HG02642 (cell line): ENCODE measurements around the gene MGRN1.

Experiments used
- ATAC-seq: cut with Tn5 transposase; IDR thresholded peaks from one replicate; pipeline ENCODE4 v1.9.1; 2021; ENCODE audit warnings: mild to moderate bottlenecking; ENCODE audit not compliant: unreplicated experiment, poor library complexity

Gene MGRN1

GRCh38 chr16:4667203-4667963 is 42.8 kb downstream of the MGRN1 start:
- no peak for ATAC-seq

- no peak for ATAC-seq
These were observed 43.8 kb downstream of the MGRN1 start for GRCh38 chr16:4668313-4668960.

- ATAC-seq = no peak
These were observed 48.9 kb downstream of the MGRN1 start for GRCh38 chr16:4673387-4674046.

- no peak for ATAC-seq
These were observed 50.4 kb downstream of the MGRN1 start for GRCh38 chr16:4674926-4675530.

GRCh38 chr16:4675864-4676786 is 51.5 kb downstream of the MGRN1 start:
- ATAC-seq = no peak

- ATAC-seq = no peak
These were observed 52.2 kb downstream of the MGRN1 start for GRCh38 chr16:4676831-4677230.

- ATAC-seq = no peak
These were observed 52.8 kb downstream of the MGRN1 start for GRCh38 chr16:4677390-4677789.

- no peak for ATAC-seq
These were observed 53.4 kb downstream of the MGRN1 start for GRCh38 chr16:4677994-4678393.

GRCh38 chr16:4678596-4678995 is 54.0 kb downstream of the MGRN1 start:
- ATAC-seq = no peak

- ATAC-seq = no peak
These were observed 54.7 kb downstream of the MGRN1 start for GRCh38 chr16:4679156-4679849.

GRCh38 chr16:4679850-4680636 is 55.4 kb downstream of the MGRN1 start:
- ATAC-seq = no peak

GRCh38 chr16:4680673-4681470 is 56.2 kb downstream of the MGRN1 start:
- no peak for ATAC-seq

GRCh38 chr16:4681471-4682083 is 57.0 kb downstream of the MGRN1 start:
- no peak for ATAC-seq

GRCh38 chr16:4682084-4682591 is 57.5 kb downstream of the MGRN1 start:
- ATAC-seq = no peak

- no peak for ATAC-seq
These were observed 58.1 kb downstream of the MGRN1 start for GRCh38 chr16:4682616-4683254.

- ATAC-seq = no peak
These were observed 58.8 kb downstream of the MGRN1 start for GRCh38 chr16:4683255-4684057.
